Measurements from ENCODE around the gene GET3. TPM values are rescaled to one million over a fixed set of nuclear protein-coding genes. Genes with fewer than 3 reads are reported as not detected.

Gene GET3
- total and polyA plus RNA-seq, 2 of the 13 experiments (the other 11 are each of a cell fraction or from before 2014, with no cell fraction given) = 57.7 to 59.4 TPM

- no peak for TF ChIP-seq ZNF550 (CRISPR knock-in tag; IDR thresholded peaks at IDR 0.05; ENCODE audit: borderline replicate concordance)
- TF ChIP-seq RXRA (CRISPR knock-in tag; IDR thresholded peaks at IDR 0.05) = peak; percentile 48; the same call in 1 of the 2 replicates
- TF ChIP-seq PHF8 (CRISPR knock-in tag; IDR thresholded peaks at IDR 0.05) = peak; percentile 60
- no peak for TF ChIP-seq RFX1 (IDR thresholded peaks at IDR 0.05)
- no peak for TF ChIP-seq SP1 (IDR thresholded peaks at IDR 0.05)
- TF ChIP-seq SP1 (CRISPR knock-in tag; IDR thresholded peaks at IDR 0.05) = peak; percentile 73
- 0 out of 2 replicates have a peak, but pooled peaks have one; percentile 33 for TF ChIP-seq DPF2 (CRISPR knock-in tag; IDR thresholded peaks at IDR 0.05; ENCODE audit: borderline replicate concordance, low read depth)
- no peak for TF ChIP-seq ELF3 (CRISPR knock-in tag; IDR thresholded peaks at IDR 0.05)
- peak; percentile 85 for TF ChIP-seq GABPB1 (CRISPR knock-in tag; IDR thresholded peaks at IDR 0.05)
- TF ChIP-seq EHMT2 (IDR thresholded peaks at IDR 0.05; ENCODE audit: borderline replicate concordance, low read depth, low read length) = no peak
- TF ChIP-seq ZBTB38 (CRISPR knock-in tag; IDR thresholded peaks at IDR 0.05) = 0 out of 2 replicates have a peak, but pooled peaks have one; percentile 22
- no peak for TF ChIP-seq TBX3 (IDR thresholded peaks at IDR 0.05; ENCODE audit: borderline replicate concordance)
- peak; percentile 61; the same call in 1 of the 2 replicates for TF ChIP-seq TBX2 (CRISPR knock-in tag; IDR thresholded peaks at IDR 0.05; ENCODE audit: borderline replicate concordance)
- TF ChIP-seq NFE2 (CRISPR knock-in tag; IDR thresholded peaks at IDR 0.05) = no peak
- peak; percentile 99 for TF ChIP-seq RELA (CRISPR knock-in tag; IDR thresholded peaks at IDR 0.05)
- no peak for TF ChIP-seq ZNF383 (CRISPR knock-in tag; IDR thresholded peaks at IDR 0.05; ENCODE audit: borderline replicate concordance)
- no peak for TF ChIP-seq HOMEZ (CRISPR knock-in tag; IDR thresholded peaks at IDR 0.05; ENCODE audit: low read depth)
- TF ChIP-seq ZFP91 (CRISPR knock-in tag; IDR thresholded peaks at IDR 0.05; ENCODE audit: borderline replicate concordance) = peak; percentile 51; the same call in 1 of the 2 replicates
- TF ChIP-seq ELK4 (CRISPR knock-in tag; IDR thresholded peaks at IDR 0.05; ENCODE audit: borderline replicate concordance) = peak; percentile 100; the same call in 1 of the 2 replicates
- no peak for TF ChIP-seq ATRX (CRISPR knock-in tag; IDR thresholded peaks at IDR 0.05; ENCODE audit: borderline replicate concordance)
- TF ChIP-seq SRSF9 (IDR thresholded peaks at IDR 0.05; ENCODE audit: borderline replicate concordance, insufficient read depth, low read depth, low read length, poor library complexity, severe bottlenecking) = no peak
- peak; percentile 69; the same call in 1 of the 2 replicates for TF ChIP-seq ETV6 (CRISPR knock-in tag; conservative IDR thresholded peaks at IDR 0.05)
- peak; percentile 71; the same call in 1 of the 2 replicates for TF ChIP-seq ZNF335 (CRISPR knock-in tag; IDR thresholded peaks at IDR 0.05)
- peak; percentile 99 for TF ChIP-seq RFXAP (CRISPR knock-in tag; IDR thresholded peaks at IDR 0.05; ENCODE audit: borderline replicate concordance)
- peak; percentile 81 for TF ChIP-seq RBM39 (IDR thresholded peaks at IDR 0.05; ENCODE audit: low read depth, low read length, poor library complexity, severe bottlenecking)
- TF ChIP-seq KAT8 (CRISPR knock-in tag; IDR thresholded peaks at IDR 0.05) = peak; percentile 50; the same call in 1 of the 2 replicates
Observed at GRCh38 chr19:12793290-12794195, 56.2 kb downstream of the GET3 start (continued).

Measured in HepG2 (cell line).